Endothelial cell of umbilical vein (primary cell): ENCODE data around the gene RNF11. TPM values are rescaled to one million over a fixed set of nuclear protein-coding genes. Genes with fewer than 3 reads are reported as not detected.

ENCODE experiments used
- Bru-seq: library from RNA; stranded (reverse); fragments of 400-500 nt; gene quantifications from one replicate; lab custom pipeline; 2021; lab: Mats Ljungman, UMichigan
- BruChase-seq, 2 experiments: library from RNA; stranded (reverse); fragments of 400-500 nt; gene quantifications; one replicate each; lab custom pipeline; 2021; lab: Mats Ljungman, UMichigan
- BruUV-seq: library from RNA; stranded (reverse); fragments of 400-500 nt; replicated peaks from 2 replicates; lab custom pipeline; 2021; lab: Mats Ljungman, UMichigan
- CTCF ChIA-PET: fragments of 300-600, 350-600 bp; sonication (Branson Sonifier 250); formaldehyde crosslinking; loops from one replicate; lab custom pipeline; 2021; ENCODE audit warnings: antibody characterized with exemption, inconsistent platforms; lab: Charles Lee
- POLR2A ChIA-PET: fragments of 300-600, 350-600 bp; sonication (Branson Sonifier 250); formaldehyde crosslinking; loops from one replicate; lab custom pipeline; 2021; ENCODE audit warnings: antibody characterized with exemption, inconsistent platforms; lab: Charles Lee
- DNase-seq: peaks from one replicate; pipeline ENCODE4 v3.0.0-alpha.2; 2011; ENCODE audit warnings: low read depth, low spot score
- FAIRE-seq: peaks from 2 replicates; lab custom pipeline; 2011; peaks lifted over from hg19 to GRCh38; lab: Jason Lieb, UNC
- H2AFZ ChIP-seq: 2 replicates; pipeline ENCODE4 v1.6.0; 2012; ENCODE audit warnings: low read depth, low read length, control low read depth, inconsistent platforms
- H3K27ac ChIP-seq: 2 replicates; pipeline ENCODE4 v1.5.1; 2011; ENCODE audit warnings: low read depth, mild to moderate bottlenecking, control low read depth, low read length, moderate library complexity; ENCODE audit not compliant: insufficient read depth
- H3K27me3 ChIP-seq, 2 experiments: 2 replicates each; pipeline versions ENCODE4 v1.6.0 to v1.6.1; 2011; ENCODE audit warnings: low read length in 2 of 2, mixed read lengths in 1 of 2; ENCODE audit not compliant: control insufficient read depth in 2 of 2, insufficient read depth in 2 of 2
- H3K36me3 ChIP-seq, 2 experiments: 2 replicates in 1 of 2; 3 replicates in 1 of 2; pipeline ENCODE4 v1.5.1; 2011; ENCODE audit warnings: low read length in 2 of 2, mild to moderate bottlenecking in 1 of 2, moderate library complexity in 1 of 2; ENCODE audit not compliant: control insufficient read depth in 2 of 2, insufficient read depth in 2 of 2; ENCODE audit errors: extremely low read depth in 1 of 2
- H3K4me1 ChIP-seq: 3 replicates; pipeline ENCODE4 v1.5.1; 2011; ENCODE audit warnings: mild to moderate bottlenecking, low read length; ENCODE audit not compliant: control insufficient read depth, insufficient read depth; ENCODE audit errors: extremely low read depth
- H3K4me2 ChIP-seq: 2 replicates; pipeline ENCODE4 v1.6.1; 2011; ENCODE audit warnings: low read length, control low read depth, mixed read lengths; ENCODE audit not compliant: insufficient read depth
- H3K4me3 ChIP-seq, 3 experiments: fragments of 200-600 bp in 1 of 3; sonication (generic), shearing (Covaris generic) in 1 of 3; replicated peaks in 1 of 3; 2 replicates each; pipeline ENCODE4 v1.5.1; 2011 to 2016; ENCODE audit warnings: control low read depth in 3 of 3, low read length in 3 of 3, mild to moderate bottlenecking in 2 of 3, inconsistent platforms in 1 of 3, low read depth in 1 of 3, moderate library complexity in 1 of 3; ENCODE audit not compliant: insufficient read depth in 1 of 3
- H3K79me2 ChIP-seq: 2 replicates; pipeline ENCODE4 v1.6.0; 2012; ENCODE audit warnings: low read length, inconsistent platforms; ENCODE audit not compliant: control insufficient read depth, insufficient read depth
- H3K9ac ChIP-seq: replicated peaks from 2 replicates; pipeline ENCODE3; 2011; ENCODE audit warnings: low read length, control low read depth; ENCODE audit not compliant: insufficient read depth; ENCODE audit errors: extremely low read depth
- H3K9me1 ChIP-seq: replicated peaks from 3 replicates; pipeline ENCODE4 v1.6.0; 2011; ENCODE audit warnings: mild to moderate bottlenecking, low read length; ENCODE audit not compliant: control insufficient read depth, insufficient read depth; ENCODE audit errors: extremely low read depth
- H3K9me3 ChIP-seq: replicated peaks from 2 replicates; pipeline ENCODE4 v1.5.1; 2012; ENCODE audit warnings: low read length, inconsistent platforms; ENCODE audit not compliant: control insufficient read depth, insufficient read depth
- H4K20me1 ChIP-seq: replicated peaks from 2 replicates; pipeline ENCODE3; 2011; ENCODE audit warnings: mild to moderate bottlenecking, low read length; ENCODE audit not compliant: control insufficient read depth, insufficient read depth; ENCODE audit errors: extremely low read depth
- EZH2 ChIP-seq: IDR thresholded peaks from 2 replicates; pipeline ENCODE4 v1.6.1; 2012; ENCODE audit warnings: borderline replicate concordance, low read depth, mild to moderate bottlenecking, moderate library complexity, low read length, inconsistent platforms; ENCODE audit not compliant: severe bottlenecking
- FOS ChIP-seq: IDR thresholded peaks from 2 replicates; pipeline ENCODE4 v1.6.1; 2011; ENCODE audit warnings: mild to moderate bottlenecking, low read length, moderate library complexity, borderline replicate concordance; ENCODE audit not compliant: insufficient read depth
- GATA2 ChIP-seq: IDR thresholded peaks from 2 replicates; pipeline ENCODE4 v1.7.0; 2011; ENCODE audit warnings: low read depth, mild to moderate bottlenecking, moderate library complexity, mixed read lengths, low read length; ENCODE audit not compliant: insufficient read length, insufficient read depth
- JUN ChIP-seq: IDR thresholded peaks from 2 replicates; pipeline ENCODE4 v1.6.1; 2011; ENCODE audit warnings: borderline replicate concordance, low read depth; ENCODE audit not compliant: insufficient read length, insufficient read depth
- MAX ChIP-seq: IDR thresholded peaks from 2 replicates; pipeline ENCODE4 v1.6.1; 2011; ENCODE audit not compliant: insufficient read depth, insufficient read length
- MYC ChIP-seq: IDR thresholded peaks from one replicate; pipeline ENCODE4 v1.6.1; 2011; ENCODE audit warnings: mild to moderate bottlenecking, low read depth, low read length
- POLR2A ChIP-seq: IDR thresholded peaks from 2 replicates; pipeline ENCODE4 v1.6.1; 2012; ENCODE audit warnings: low read depth, mild to moderate bottlenecking, control low read depth, low read length
- POLR2AphosphoS5 ChIP-seq: IDR thresholded peaks from 2 replicates; pipeline ENCODE4 v1.6.1; 2012; ENCODE audit warnings: low read depth, mild to moderate bottlenecking, control low read depth, low read length, moderate library complexity; ENCODE audit not compliant: insufficient read depth
- dilution Hi-C: fragments of 300-500 bp; cut with MboI; formaldehyde crosslinking; loops from one replicate; pipeline ENCODE4 v1.15.0; 2019; ENCODE audit warnings: low sequenced_read_pairs; ENCODE audit not compliant: extremely low pct_ligation_motif_present
- intact Hi-C: fragments of 100-400 bp; cut with micrococcal nuclease; formaldehyde crosslinking; loops from one replicate; pipeline ENCODE4 v1.10.0; 2022
- long read RNA-seq: library from polyadenylated mRNA; stranded (forward); transcript quantifications from one replicate; pipeline ENCODE4 v2.0.0, GENCODE V29; 2021
- polyA minus RNA-seq, 3 experiments: library from RNA; depleted of rRNA, polyadenylated mRNA; stranded (reverse); fragments of >200 nt; gene quantifications; 1 replicate in 1 of 3; 2 replicates in 2 of 3; pipeline ENCODE4 v1.2.3, GENCODE V29; 2011
- polyA plus RNA-seq, 4 experiments: library from polyadenylated mRNA; depleted of rRNA in 3 of 4; stranded (reverse) in 3 of 4; unstranded in 1 of 4; fragments of >200 nt; gene quantifications; 2 replicates each; pipeline versions ENCODE4 v1.2.1 to v1.2.3, GENCODE V29; 2011 to 2012; ENCODE audit warnings: missing spikeins in 1 of 4
- total RNA-seq: library from RNA; stranded (reverse); gene quantifications from 2 replicates; pipeline ENCODE4 v1.2.3, GENCODE V29; 2021
- TF ChIP-seq, protein P1 (sequence below), 2 donors: IDR thresholded peaks; 1 replicate in 1 of 2; 2 replicates in 1 of 2; pipeline ENCODE4 v1.5.1; 2011; ENCODE audit warnings: low read length in 2 of 2, mild to moderate bottlenecking in 2 of 2, moderate library complexity in 2 of 2, control low read depth in 1 of 2, inconsistent platforms in 1 of 2, low read depth in 1 of 2; ENCODE audit not compliant: insufficient read depth in 1 of 2; ENCODE audit errors: extremely low read depth in 1 of 2

Gene RNF11, protein sequence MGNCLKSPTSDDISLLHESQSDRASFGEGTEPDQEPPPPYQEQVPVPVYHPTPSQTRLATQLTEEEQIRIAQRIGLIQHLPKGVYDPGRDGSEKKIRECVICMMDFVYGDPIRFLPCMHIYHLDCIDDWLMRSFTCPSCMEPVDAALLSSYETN
- 82.9 and 94.4 TPM in 2 replicates for total RNA-seq
- 75.2 and 96.3 TPM in 2 replicates for polyA plus RNA-seq
- 80.1 and 86.4 TPM in 2 replicates for polyA plus RNA-seq (2011; cell fraction: cytosol; rRNA removed)
- polyA plus RNA-seq (2011; cell fraction: nucleus; rRNA removed) = 35.0 and 38.1 TPM in 2 replicates
- 86.3 and 120 TPM in 2 replicates for polyA plus RNA-seq (2012)
- polyA minus RNA-seq = 220 and 243 TPM in 2 replicates
- 26.2 TPM for polyA minus RNA-seq (2011; cell fraction: cytosol; rRNA and poly(A)+ RNA removed)
- polyA minus RNA-seq (2011; cell fraction: nucleus; rRNA and poly(A)+ RNA removed) = 31.8 and 44.9 TPM in 2 replicates
- Bru-seq, nascent RNA = percentile 89 among the genes with signal in this experiment
- percentile 95 among the genes with signal in this experiment for BruChase-seq, experiment 1, labeled RNA remaining after a 6-hour chase
- BruChase-seq, experiment 2, labeled RNA remaining after a 2-hour chase = percentile 88 among the genes with signal in this experiment
- long read RNA-seq, transcript RNF11-201 (3 exons, 3,084 nt) = major isoform, 222 of 250 reads
- long read RNA-seq, partial matches to known transcripts = 5 of 250 reads
- long read RNA-seq, other reads (novel, unspliced or antisense) = 19 of 250 reads

DNA sequence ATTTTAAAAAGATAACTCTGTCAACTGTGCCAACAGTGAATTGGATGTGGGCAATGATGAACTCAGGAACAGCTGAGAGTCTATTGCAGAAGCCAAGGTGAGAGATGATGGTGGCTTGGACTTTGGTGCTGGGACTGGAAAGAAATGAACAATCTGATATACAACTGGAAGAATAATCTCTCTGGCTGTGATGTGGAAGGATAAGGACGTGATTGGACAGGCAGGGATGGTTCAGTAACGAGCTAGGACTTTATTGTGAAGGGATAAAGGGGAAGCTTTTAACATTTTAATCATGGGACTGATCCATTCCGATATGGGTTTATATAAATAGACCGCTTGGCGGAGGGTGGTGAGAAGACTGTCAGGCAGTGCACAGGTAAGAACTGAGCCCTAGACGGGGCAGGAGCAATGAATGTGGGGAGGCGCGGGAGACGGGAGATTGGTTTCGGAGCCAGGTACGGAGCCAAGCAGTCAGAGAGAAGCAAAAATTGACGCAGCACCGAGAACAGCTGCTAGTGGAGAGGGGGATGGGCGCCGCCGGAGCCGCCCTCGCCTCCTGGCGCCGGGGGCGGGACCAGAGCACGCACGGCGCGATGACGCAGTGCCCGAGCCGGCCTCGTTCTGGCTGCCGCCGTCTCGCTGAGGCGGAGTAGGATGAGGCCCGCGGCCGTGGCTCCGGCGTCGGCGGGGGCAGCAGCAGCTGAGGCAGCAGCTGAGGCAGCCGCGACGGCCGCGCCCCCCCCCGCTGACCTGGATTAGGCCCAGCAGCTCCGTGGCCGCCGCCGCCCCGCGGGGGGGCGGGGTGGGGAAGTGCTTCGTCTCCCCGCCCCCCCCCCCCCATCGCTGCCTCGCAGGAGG lies at the start of gene RNF11:
Gene RNF11 (plus strand): TSS at position 601 of the 858 bp plus-strand sequence. CDS start 484 bp downstream, outside the sequence.
- Histone ChIP-seq H3K79me2 (peaks cover 45% of the 10 kb centered on the region), H2AFZ (peak within 1 kb of the TSS; percentile 78)
- intact Hi-C loops = loop anchor here (1.0 to 10.0 kb wide), 4 partner anchors 28 to 299 kb away; no protein-coding TSS in a partner anchor

More for the DNA sequence above, at the start of gene RNF11:
- peak within 1 kb of the TSS; percentile 99 for H3K9ac ChIP-seq
- DNase-seq = peak; percentile 91
- H4K20me1 ChIP-seq = no peaks in the 10 kb centered on the region
- peak within 1 kb of the TSS; percentile 88 to 98 (median 91) for H3K4me3 ChIP-seq
- dilution Hi-C loops = no loop called here
- H3K36me3 ChIP-seq = no peaks in the 10 kb centered on the region
- H3K27ac ChIP-seq = peak within 1 kb of the TSS; percentile 97
- TF ChIP-seq MAX (no peak), MYC (no peak), GATA2 (no peak), JUN (no peak), EZH2 (no peak), POLR2A (peak; percentile 95), POLR2AphosphoS5 (peak; percentile 98), FOS (no peak)
- TF ChIP-seq, protein P1, sequence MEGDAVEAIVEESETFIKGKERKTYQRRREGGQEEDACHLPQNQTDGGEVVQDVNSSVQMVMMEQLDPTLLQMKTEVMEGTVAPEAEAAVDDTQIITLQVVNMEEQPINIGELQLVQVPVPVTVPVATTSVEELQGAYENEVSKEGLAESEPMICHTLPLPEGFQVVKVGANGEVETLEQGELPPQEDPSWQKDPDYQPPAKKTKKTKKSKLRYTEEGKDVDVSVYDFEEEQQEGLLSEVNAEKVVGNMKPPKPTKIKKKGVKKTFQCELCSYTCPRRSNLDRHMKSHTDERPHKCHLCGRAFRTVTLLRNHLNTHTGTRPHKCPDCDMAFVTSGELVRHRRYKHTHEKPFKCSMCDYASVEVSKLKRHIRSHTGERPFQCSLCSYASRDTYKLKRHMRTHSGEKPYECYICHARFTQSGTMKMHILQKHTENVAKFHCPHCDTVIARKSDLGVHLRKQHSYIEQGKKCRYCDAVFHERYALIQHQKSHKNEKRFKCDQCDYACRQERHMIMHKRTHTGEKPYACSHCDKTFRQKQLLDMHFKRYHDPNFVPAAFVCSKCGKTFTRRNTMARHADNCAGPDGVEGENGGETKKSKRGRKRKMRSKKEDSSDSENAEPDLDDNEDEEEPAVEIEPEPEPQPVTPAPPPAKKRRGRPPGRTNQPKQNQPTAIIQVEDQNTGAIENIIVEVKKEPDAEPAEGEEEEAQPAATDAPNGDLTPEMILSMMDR (IDR thresholded peaks at IDR 0.05; ENCODE audit: extremely low read depth in 1 of 2, insufficient read depth in 1 of 2, low read depth in 1 of 2, low read length in 2 of 2) = peak in 1 of 2 donors; percentile 0
- H3K4me1 ChIP-seq = peaks cover 23% of the 10 kb centered on the region
- no peaks in the 10 kb centered on the region for H3K27me3 ChIP-seq
- BruUV-seq = no TSS peak
- H3K9me1 ChIP-seq = no peaks in the 10 kb centered on the region
- CTCF ChIA-PET = interaction anchor here (0.5 to 2.7 kb wide), 7 partner anchors 11 to 615 kb away, joined by 3 to 19 read pairs (median 4); no protein-coding TSS in a partner anchor
- POLR2A ChIA-PET = interaction anchor here (0.7 kb wide), 1 partner anchor 378 kb away, joined by 6 read pairs; no protein-coding TSS in a partner anchor
- no peaks in the 10 kb centered on the region for H3K9me3 ChIP-seq
- FAIRE-seq = peak; percentile 82
- H3K4me2 ChIP-seq = peak within 1 kb of the TSS; percentile 99
